Skeletal muscle satellite cell (primary cell): ENCODE results near the gene MTX2.
"Not testable (repeated sequence)": the region's sequence is repeated elsewhere in the genome, so short reads cannot be mapped to it uniquely, and the experiment has no call there.

Source experiments
- H3K27me3 ChIP-seq: 2 replicates; pipeline ENCODE4 v1.7.0; 2013; ENCODE audit warnings: low read length; ENCODE audit not compliant: control insufficient read depth, insufficient read depth
- H3K36me3 ChIP-seq: 2 replicates; pipeline ENCODE4 v1.7.0; 2013; ENCODE audit warnings: mild to moderate bottlenecking, control low read depth, low read length; ENCODE audit not compliant: insufficient read depth
- H3K4me1 ChIP-seq: 2 replicates; pipeline ENCODE4 v1.7.0; 2013; ENCODE audit warnings: low read length; ENCODE audit not compliant: control insufficient read depth, insufficient read depth
- H3K4me2 ChIP-seq: 2 replicates; pipeline ENCODE4 v1.7.0; 2013; ENCODE audit warnings: mild to moderate bottlenecking, low read length
- H3K4me3 ChIP-seq: 2 replicates; pipeline ENCODE4 v1.7.0; 2013; ENCODE audit warnings: low read length
- H3K9ac ChIP-seq: 2 replicates; pipeline ENCODE4 v1.7.0; 2013; ENCODE audit warnings: mild to moderate bottlenecking, low read depth, low read length, moderate library complexity
- H3K9me3 ChIP-seq: replicated peaks from 2 replicates; pipeline ENCODE4 v1.7.0; 2013; ENCODE audit warnings: mild to moderate bottlenecking, control low read depth, low read length

The MTX2 gene

GRCh38 chr2:176291809-176292283 is 22.6 kb downstream of the MTX2 start:
- Histone ChIP-seq H3K4me2 (no peak overlapping the region), H3K27me3 (no peaks in the 10 kb centered on the region), H3K4me1 (no peaks in the 10 kb centered on the region), H3K9ac (no peak overlapping the region), H3K9me3 (no peaks in the 10 kb centered on the region), H3K36me3 (no peaks in the 10 kb centered on the region), H3K4me3 (no peak overlapping the region)

- Histone ChIP-seq H3K4me1 (no peaks in the 10 kb centered on the region), H3K4me2 (no peak overlapping the region), H3K27me3 (no peaks in the 10 kb centered on the region), H3K36me3 (no peaks in the 10 kb centered on the region), H3K9ac (no peak overlapping the region), H3K4me3 (no peak overlapping the region), H3K9me3 (no peaks in the 10 kb centered on the region)
Measured at GRCh38 chr2:176292608-176293007, 23.4 kb downstream of the MTX2 start.

DNA sequence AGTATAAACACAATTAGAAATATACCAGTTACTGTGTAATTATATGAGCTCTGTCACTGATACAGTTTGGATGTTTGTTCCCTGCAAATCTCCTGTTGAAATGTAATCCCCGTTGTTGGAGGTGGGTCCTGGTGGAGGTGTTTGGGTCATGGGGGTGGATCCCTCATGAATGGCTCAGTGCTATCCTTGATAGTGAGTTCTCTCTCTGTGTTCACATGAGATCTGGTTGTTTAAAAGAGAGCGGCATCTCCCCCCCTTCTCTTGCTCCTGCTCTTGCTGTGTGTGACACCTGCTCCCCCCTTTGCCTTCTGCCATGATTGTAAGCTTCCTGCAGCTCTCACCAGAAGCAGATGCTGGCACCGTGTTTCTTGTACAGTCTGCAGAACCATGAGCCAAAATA is 24.1 kb downstream of the MTX2 start:
- H3K4me1 ChIP-seq = no peaks in the 10 kb centered on the region
- no peak overlapping the region for H3K4me2 ChIP-seq
- H3K4me3 ChIP-seq = no peak overlapping the region
- H3K36me3 ChIP-seq = no peaks in the 10 kb centered on the region
- H3K9me3 ChIP-seq = no peaks in the 10 kb centered on the region
- no peak overlapping the region for H3K9ac ChIP-seq
- H3K27me3 ChIP-seq = no peaks in the 10 kb centered on the region

DNA sequence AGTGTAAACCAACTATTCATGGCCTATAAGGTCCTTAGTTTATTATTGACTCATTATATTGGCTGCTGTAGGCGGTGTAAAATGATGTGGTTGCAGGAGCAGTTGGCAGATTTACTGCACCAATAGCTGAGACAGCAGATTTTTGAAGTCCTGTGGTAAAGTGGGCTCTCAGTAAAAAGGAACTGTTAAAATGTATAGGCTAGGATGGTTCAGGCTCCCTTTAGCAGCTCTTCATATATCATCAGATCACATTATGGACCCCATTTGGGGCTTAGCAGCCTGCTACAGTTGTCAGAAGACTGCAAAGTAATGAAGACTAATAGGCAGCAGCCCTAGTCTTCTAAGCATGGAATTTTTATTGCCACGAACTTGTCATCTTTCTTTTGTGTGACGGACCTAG is 27.8 kb downstream of the MTX2 start:
- no peaks in the 10 kb centered on the region for H3K4me1 ChIP-seq
- no peaks in the 10 kb centered on the region for H3K27me3 ChIP-seq
- no peaks in the 10 kb centered on the region for H3K9me3 ChIP-seq
- no peak overlapping the region for H3K4me2 ChIP-seq
- no peak overlapping the region for H3K9ac ChIP-seq
- no peaks in the 10 kb centered on the region for H3K36me3 ChIP-seq
- H3K4me3 ChIP-seq = no peak overlapping the region

DNA sequence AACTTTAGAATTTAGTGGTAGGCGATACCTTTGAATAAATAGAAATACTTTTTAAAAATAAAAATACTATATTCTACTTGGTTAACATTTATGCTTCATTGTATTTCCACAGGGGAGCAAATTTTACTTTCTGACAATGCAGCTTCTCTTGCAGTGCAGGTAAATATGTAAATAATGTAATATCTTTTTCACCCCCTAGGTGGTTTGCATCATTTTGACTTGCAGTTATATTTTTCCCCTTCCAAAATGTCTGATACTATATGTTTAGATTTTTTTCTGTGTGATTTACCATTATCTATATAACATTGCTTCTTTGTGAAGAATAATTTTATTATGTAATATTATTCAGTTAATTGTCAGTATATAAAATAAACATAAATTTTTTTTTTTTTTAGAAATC is 28.5 kb downstream of the MTX2 start:
- Histone ChIP-seq H3K36me3 (no peaks in the 10 kb centered on the region), H3K9me3 (no peaks in the 10 kb centered on the region), H3K4me1 (no peaks in the 10 kb centered on the region), H3K9ac (no peak overlapping the region), H3K4me3 (no peak overlapping the region), H3K4me2 (no peak overlapping the region), H3K27me3 (no peaks in the 10 kb centered on the region)

DNA sequence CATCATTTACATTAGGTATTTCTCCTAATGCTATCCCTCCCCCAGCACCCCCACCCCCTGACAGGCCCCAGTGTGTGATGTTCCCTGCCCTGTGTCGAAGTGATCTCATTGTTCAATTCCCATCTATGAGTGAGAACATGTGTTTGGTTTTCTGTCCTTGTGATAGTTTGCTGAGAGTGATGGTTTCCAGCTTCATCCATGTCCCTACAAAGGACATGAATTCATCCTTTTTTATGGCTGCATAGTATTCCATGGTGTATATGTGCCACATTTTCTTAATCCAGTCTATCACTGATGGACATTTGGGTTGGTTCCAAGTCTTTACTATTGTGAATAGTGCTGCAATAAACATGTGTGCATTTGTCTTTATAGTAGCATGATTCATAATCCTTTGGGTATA is 36.8 kb downstream of the MTX2 start:
- not testable (repeated sequence) for H3K27me3 ChIP-seq, H3K4me2 ChIP-seq, H3K9ac ChIP-seq, H3K36me3 ChIP-seq, H3K4me3 ChIP-seq, H3K9me3 ChIP-seq, H3K4me1 ChIP-seq

DNA sequence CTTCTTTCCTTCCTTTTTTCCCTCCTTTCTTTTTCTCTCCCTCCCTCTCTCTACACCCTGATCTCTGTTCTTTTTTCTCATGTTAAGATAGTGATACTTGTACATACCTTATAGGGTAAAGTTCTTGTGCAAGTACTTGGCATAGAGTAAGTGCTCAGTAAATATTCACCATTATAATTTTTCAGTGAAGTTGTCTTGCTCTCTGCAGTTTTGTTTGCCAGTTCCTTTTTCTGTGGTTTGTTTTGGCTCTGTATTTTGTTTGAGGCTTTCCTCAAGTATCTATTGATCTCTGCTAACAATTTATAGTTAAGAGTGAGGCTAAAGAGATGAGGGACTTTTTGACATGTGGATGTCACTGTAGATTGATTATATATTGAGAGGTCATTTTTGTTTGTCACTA is 48.0 kb downstream of the MTX2 start:
- Histone ChIP-seq H3K4me1 (peaks cover 5% of the 10 kb centered on the region), H3K4me3 (no peak overlapping the region), H3K9ac (no peak overlapping the region), H3K9me3 (no peaks in the 10 kb centered on the region), H3K4me2 (no peak overlapping the region), H3K36me3 (no peaks in the 10 kb centered on the region), H3K27me3 (no peaks in the 10 kb centered on the region)

DNA sequence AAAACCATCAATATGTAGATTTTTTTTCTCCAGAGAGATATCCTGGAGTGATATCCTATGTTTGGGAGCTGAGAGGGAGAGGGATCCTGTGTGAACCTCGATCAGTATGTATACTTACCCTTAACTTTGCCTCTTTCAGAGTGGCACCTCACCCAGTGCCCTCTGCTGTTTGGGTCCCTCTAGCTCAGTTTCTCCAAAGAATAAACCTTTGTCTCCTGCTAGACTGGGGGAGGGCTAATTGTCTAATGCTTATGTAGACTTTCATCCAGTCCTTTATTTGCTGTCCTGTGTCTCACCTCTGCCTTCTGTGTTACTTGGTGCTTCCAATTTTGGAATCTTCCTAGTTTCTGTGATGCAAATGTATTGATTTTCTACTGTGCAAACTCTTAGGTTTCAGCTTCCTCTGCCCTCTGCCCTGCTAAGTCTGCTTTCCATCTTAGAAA is 48.4 kb downstream of the MTX2 start:
- Histone ChIP-seq H3K4me1 (peaks cover 5% of the 10 kb centered on the region), H3K27me3 (no peaks in the 10 kb centered on the region), H3K9me3 (no peaks in the 10 kb centered on the region), H3K36me3 (no peaks in the 10 kb centered on the region), H3K4me3 (no peak overlapping the region), H3K4me2 (no peak overlapping the region), H3K9ac (no peak overlapping the region)

DNA sequence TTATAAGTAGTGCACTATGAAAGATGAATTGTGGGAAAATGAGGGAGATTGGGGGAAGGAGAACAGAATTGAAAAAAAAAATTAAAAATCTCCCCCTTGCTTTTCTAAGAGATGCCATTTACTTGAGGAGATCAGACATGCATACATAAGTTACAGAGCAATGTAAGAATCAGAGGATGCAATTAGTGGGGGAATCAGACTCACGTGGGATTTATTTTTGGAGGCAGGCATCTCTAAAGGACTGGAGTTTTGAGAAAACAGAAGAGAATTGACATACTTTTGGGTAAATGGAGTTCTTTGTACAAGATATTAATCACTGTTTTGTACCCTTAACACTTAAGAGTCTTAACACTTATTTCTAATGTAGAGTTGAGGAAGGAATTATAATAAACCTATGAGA is 52.7 kb downstream of the MTX2 start:
- Histone ChIP-seq H3K27me3 (no peaks in the 10 kb centered on the region), H3K36me3 (no peaks in the 10 kb centered on the region), H3K9ac (no peak overlapping the region), H3K4me3 (no peak overlapping the region), H3K4me2 (no peak overlapping the region), H3K9me3 (no peaks in the 10 kb centered on the region), H3K4me1 (no peaks in the 10 kb centered on the region)

- Histone ChIP-seq H3K36me3 (peaks cover 8% of the 10 kb centered on the region), H3K4me1 (no peaks in the 10 kb centered on the region), H3K27me3 (no peaks in the 10 kb centered on the region), H3K9ac (no peak overlapping the region), H3K9me3 (no peaks in the 10 kb centered on the region), H3K4me2 (no peak overlapping the region), H3K4me3 (no peak overlapping the region)
Measured at GRCh38 chr2:176324862-176325261, 55.6 kb downstream of the MTX2 start.

DNA sequence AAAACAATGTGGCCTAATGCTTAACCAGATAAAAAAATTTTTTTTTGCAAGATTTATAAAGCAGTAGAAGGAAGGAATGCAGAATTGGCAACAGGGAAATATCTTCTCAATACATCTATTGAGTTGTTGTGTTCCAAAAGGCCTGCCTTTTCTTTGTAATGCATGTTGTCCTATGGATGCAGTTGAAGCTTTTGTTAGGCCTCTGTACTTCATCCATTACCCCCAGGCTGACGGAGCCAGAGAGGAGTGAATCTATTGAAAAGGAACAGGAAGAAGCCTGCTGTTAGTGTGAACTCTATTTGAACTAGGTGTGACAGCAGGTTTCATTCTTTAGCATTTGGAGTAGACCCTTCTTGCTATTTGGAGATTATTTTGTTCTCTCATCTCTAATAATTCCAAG is 56.5 kb downstream of the MTX2 start:
- Histone ChIP-seq H3K9me3 (no peaks in the 10 kb centered on the region), H3K9ac (no peak overlapping the region), H3K27me3 (no peaks in the 10 kb centered on the region), H3K4me3 (no peak overlapping the region), H3K4me1 (no peaks in the 10 kb centered on the region), H3K4me2 (no peak overlapping the region), H3K36me3 (peaks cover 8% of the 10 kb centered on the region)

- peaks cover 8% of the 10 kb centered on the region for H3K36me3 ChIP-seq
- H3K9me3 ChIP-seq = no peaks in the 10 kb centered on the region
- no peak overlapping the region for H3K4me3 ChIP-seq
- no peak overlapping the region for H3K4me2 ChIP-seq
- no peak overlapping the region for H3K9ac ChIP-seq
- no peaks in the 10 kb centered on the region for H3K4me1 ChIP-seq
- no peaks in the 10 kb centered on the region for H3K27me3 ChIP-seq
Measured at GRCh38 chr2:176328149-176328548, 58.9 kb downstream of the MTX2 start.
